IPS DF 4.7 (cell line): ENCODE results near the gene KLHL21.
"Not testable (repeated sequence)": the region's sequence is repeated elsewhere in the genome, so short reads cannot be mapped to it uniquely, and the experiment has no call there.

Experiments used
- DNase-seq: peaks from one replicate; pipeline ENCODE4 v3.0.0-alpha.2; 2013; ENCODE audit warnings: low spot score; ENCODE audit errors: extremely low read depth

KLHL21 gene, protein sequence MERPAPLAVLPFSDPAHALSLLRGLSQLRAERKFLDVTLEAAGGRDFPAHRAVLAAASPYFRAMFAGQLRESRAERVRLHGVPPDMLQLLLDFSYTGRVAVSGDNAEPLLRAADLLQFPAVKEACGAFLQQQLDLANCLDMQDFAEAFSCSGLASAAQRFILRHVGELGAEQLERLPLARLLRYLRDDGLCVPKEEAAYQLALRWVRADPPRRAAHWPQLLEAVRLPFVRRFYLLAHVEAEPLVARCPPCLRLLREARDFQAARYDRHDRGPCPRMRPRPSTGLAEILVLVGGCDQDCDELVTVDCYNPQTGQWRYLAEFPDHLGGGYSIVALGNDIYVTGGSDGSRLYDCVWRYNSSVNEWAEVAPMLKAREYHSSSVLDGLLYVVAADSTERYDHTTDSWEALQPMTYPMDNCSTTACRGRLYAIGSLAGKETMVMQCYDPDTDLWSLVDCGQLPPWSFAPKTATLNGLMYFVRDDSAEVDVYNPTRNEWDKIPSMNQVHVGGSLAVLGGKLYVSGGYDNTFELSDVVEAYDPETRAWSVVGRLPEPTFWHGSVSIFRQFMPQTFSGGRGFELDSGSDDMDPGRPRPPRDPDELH

DNA sequence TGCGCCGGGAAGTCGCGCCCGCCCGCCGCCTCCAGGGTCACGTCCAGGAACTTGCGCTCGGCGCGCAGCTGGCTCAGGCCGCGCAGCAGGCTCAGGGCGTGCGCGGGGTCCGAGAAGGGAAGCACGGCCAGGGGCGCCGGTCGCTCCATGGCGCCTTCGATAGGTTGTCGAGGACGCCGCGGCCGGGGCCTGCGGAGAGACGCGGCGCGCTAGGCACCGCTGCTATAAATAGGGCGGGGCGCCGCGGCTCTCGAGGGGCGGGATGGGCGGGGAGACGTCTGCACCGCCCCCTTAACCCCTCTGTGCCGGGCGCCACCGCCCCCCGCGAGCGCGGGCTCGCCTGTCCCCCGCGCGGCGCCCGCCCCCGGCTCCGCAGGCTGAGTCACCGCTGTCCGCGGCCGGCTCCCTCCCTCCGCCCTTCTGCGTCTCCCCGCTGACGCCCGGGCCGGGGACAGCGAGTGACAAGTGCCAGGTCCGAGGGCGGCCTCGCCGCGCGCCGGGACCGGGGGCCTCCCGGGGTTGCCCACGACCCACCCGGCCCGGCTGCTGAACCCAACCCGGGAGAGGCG is at the start of gene KLHL21:
Gene KLHL21, minus strand, starts transcription at position 201 of the 569 bp plus-strand sequence. Its CDS starts 52 bp downstream, at position 149.
- DNase-seq = no peak

DNA sequence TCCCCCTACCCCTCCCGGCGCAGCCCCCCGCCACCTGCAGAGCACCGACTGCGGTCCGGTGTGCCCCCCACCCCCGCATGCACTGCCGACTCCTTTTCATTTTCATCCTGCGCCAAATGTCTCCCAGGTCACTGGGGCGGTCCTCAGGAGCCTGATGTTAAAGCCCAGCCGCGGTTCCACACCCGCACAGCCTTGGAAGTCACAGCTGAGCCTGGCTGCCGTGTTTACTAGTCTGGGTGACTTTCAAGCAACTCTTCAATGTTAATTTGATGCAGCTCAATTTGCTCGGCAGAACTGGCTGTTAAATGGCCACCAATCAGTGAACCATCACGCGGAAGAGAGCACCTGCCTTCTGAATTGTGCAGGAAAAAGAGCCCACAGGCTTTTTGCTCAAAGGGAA is 49.2 kb upstream of the KLHL21 start:
- no peak for DNase-seq

GRCh38 chr1:6648556-6648955 is 45.9 kb upstream of the KLHL21 start:
- no peak for DNase-seq

DNA sequence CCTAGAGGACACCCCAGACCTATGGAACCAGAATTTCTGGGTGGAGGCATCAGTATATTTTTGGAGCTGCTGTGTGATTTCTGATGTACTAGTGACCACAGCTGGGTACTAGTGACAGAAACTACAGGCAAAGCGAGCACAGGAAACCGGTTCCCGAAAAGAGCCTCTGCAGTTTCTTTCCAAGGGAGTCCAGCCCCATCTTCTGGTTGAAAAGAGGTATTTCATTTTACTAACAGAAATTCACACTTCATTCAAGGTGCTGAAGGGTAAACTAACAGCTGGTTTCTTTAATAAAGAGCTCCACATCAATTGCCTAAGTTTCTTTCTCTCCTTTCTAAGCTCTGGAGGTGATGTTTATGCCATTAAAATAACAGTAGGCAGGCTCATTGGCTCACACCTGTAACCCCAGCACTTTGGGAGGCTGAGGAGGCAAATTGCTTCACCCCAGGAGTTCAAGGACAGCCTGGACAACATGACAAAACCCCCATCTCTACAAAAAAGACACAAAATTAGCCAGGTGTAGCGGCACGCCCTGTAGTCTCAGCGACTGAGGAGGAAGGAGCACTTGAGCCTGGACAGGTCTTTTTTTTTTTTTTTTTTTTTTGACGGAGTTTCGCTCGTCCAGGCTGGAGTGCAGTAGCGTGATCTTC is 44.0 kb upstream of the KLHL21 start:
- no peak for DNase-seq

- no peak for DNase-seq
Measured at GRCh38 chr1:6645018-6645417, 42.3 kb upstream of the KLHL21 start.

DNA sequence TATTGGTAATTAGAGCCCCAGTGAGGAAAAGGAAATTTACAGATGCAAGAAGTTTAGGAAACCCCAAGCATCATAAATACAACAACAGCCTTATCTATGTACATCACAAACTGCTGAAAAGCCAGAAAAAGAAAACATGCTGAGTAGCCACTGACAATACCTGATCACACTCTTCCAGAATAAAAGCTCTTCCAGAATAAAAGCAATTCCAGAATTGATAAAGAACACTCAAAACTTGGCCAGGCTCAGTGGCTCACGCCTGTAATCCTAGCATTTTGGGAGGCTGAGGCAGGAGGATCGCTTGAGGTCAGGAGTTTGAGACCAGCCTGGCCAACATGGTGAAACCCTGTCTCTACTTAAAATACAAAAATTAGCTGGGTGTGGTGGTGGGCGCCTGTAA is 38.2 kb upstream of the KLHL21 start:
- not testable (repeated sequence) for DNase-seq

- DNase-seq = no peak
Measured at GRCh38 chr1:6638226-6638625, 35.6 kb upstream of the KLHL21 start.

DNA sequence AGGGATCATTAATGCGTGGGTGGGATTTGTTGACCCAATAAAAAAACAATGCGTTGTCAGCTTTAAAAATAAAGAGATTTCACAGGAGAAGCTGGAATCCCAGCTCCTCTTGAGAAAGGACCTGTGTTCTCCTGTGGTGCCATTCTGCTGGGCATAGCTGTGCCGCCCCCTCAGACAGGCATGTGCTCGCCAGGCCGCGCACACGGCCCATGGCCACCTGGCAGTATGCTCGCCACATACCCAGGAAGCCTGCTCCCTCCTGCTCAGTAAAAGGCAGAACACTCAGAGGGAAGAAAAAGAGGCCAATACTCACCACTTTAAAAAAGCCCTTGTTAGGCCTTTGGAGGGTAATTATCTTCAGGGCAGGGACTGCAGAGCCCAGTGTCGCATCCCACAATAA is 35.1 kb upstream of the KLHL21 start:
- DNase-seq = no peak

GRCh38 chr1:6636778-6637177 is 34.1 kb upstream of the KLHL21 start:
- DNase-seq = not testable (repeated sequence)

GRCh38 chr1:6635910-6636760 is 33.5 kb upstream of the KLHL21 start:
- no peak for DNase-seq

- DNase-seq = no peak
Measured at GRCh38 chr1:6635161-6635909, 32.7 kb upstream of the KLHL21 start.

DNA sequence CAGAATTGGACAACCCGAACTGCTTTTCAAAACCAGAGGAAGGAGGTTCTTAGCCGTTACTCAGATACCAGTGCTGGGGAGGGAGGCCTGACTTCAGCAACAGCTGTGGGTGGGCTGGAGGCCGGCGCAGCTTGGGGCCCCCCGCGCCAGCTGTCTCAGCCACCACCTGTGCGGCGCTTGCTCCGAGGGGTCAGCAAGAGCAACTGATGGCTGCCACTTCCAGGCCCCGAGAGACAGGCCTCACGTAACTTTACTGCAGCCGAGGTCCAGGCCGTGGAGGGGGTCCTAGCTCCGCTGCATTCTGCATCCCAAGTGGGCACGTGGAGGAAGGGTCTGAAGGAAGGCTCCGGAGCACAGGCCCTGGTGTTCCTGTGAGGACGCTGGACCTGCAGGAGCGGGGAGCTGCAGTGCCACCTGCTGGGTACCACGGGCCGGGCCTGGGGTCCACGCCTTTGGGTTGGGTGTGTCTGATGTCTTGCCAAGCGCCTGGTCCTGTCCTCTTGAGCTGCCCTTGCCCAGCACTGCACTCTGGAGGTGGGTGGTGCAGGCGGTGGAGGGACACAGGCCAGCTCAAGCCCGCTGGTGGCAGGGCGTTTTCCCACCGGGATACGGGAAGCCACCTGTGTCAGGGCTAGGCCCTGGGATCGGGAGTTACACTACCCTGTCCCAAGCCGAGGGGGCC is 31.8 kb upstream of the KLHL21 start:
- DNase-seq = no peak

- DNase-seq = no peak
Measured at GRCh38 chr1:6632588-6633514, 30.2 kb upstream of the KLHL21 start.

- DNase-seq = no peak
Measured at GRCh38 chr1:6631058-6631457, 28.4 kb upstream of the KLHL21 start.

GRCh38 chr1:6630027-6630426 is 27.4 kb upstream of the KLHL21 start:
- DNase-seq = no peak

DNA sequence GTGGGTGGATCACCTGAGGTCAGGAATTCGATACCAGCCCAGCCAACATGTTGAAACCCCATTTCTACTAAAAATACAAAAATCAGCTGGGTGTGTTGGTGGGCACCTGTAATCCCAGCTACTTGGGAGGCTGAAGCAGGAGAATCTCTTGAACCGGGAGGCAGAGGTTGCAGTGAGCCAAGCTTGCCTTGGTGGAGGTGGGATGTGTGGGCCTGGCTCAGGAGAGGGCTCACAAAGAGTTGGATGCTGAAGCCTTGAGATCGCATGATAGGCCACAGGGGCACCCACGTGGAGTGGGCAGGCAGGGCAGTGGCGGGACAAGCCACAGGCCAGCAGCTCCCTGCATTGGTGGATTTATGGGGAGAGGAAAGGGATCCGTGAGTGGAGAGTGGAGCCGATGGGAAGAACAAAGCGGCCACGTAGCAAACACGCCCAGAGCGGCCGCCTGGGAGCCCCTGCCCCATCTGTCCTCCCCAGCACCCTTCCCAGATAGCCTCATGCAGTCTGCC is 26.4 kb upstream of the KLHL21 start:
- no peak for DNase-seq

DNA sequence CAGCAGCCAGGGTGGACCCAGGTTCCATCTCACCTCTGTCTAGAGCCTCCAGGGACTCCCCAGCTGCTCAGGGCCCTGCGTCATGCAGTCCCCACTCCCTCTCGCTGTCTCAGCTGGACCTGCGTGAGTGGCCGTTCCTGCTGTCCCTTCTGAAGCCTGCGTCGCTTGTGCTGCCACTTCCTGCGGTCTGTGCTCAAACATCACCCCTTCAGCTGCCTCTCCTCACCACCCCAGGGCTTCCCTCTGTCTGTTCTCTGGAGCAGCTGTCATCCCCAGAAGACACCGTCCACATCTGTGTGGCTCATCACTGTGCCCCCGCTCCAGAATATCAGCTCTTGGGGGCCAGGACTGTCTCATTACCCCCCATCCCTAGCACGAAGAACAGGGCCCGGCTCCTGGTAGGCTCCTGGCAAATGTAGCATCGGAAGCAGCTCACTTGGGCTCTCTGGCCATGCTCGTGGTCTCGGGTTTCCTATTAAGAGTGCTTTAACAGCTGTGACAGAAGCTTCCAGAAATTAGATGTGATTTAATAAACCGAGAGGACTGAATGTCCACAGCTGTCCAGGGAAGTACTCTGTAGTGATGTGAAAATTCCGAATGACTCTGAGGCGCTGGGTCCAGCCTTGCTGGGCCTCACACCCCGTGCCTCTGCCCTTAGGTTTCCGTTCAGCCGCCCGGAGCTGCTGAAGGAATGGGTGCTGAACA is 25.3 kb upstream of the KLHL21 start:
- no peak for DNase-seq

GRCh38 chr1:6627031-6627430 is 24.4 kb upstream of the KLHL21 start:
- DNase-seq = no peak
